Measurements from ENCODE around the gene CCDC34.
"Not testable (repeated sequence)": the region's sequence is repeated elsewhere in the genome, so short reads cannot be mapped to it uniquely, and the experiment has no call there.

Gene CCDC34

DNA sequence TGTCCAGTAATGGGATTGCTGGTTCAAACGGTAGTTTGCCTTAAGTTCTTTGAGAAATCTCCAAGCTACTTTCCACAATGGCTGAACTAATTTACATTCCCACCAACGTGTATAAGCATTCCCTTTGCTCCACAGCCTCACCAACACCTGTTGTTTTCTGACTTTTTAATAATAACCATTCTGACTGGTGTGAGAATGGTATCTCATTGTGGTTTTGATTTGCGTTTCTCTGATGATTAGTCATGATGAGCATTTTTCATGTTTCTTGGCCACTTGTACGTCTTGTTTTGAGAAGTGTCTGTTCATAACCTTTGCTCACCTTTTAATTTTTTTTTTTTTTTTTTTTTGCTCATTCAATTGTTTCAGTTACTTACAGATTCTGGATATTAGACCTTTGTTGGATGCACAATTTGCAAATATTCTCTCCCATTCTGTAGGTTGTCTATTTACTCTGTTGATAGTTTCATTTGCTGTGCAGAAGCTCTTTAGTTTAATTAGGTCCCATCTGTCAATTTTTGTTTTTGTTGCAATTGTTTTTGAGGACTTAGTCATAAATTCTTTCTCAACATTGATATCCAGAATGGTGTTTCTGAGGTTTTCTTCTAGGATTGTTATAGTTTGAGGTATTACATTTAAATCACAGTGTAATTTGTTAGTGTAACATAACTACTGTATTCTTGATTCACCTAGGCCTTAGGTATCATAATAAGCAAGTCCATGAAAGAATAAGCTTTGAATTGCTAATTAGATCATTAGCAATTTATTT is 33.0 kb downstream of the CCDC34 start:
- Histone ChIP-seq H2AFZ (ENCODE audit: low read length) (no peak overlapping the region), H3K4me3 (ENCODE audit: low read length) (no peak overlapping the region), H3K4me2 (ENCODE audit: low read depth, low read length) (no peak overlapping the region), H3K79me2 (ENCODE audit: low read length) (no peaks in the 10 kb centered on the region), H3K27ac (ENCODE audit: low read length) (no peak overlapping the region), H3K9ac (ENCODE audit: low read length) (no peak overlapping the region), H4K20me1 (ENCODE audit: insufficient read depth, low read length) (no peaks in the 10 kb centered on the region), H3F3A (ENCODE audit: insufficient read depth, low read length) (no peaks in the 10 kb centered on the region), H3K9me3 (replicated peaks; ENCODE audit: insufficient read depth, low read length) (no peaks in the 10 kb centered on the region), H3K27me3 (replicated peaks; ENCODE audit: insufficient read depth, low read length) (no peaks in the 10 kb centered on the region), H3K4me1 (ENCODE audit: low read length) (no peaks in the 10 kb centered on the region), H3K36me3 (replicated peaks; ENCODE audit: insufficient read depth, low read length) (no peaks in the 10 kb centered on the region), H3K9me2 (replicated peaks; ENCODE audit: insufficient read depth, low read length) (no peaks in the 10 kb centered on the region)
- TF ChIP-seq CTCF (IDR thresholded peaks at IDR 0.05; ENCODE audit: low read length): no peak
- TF ChIP-seq EZH2phosphoT487 (IDR thresholded peaks at IDR 0.05; ENCODE audit: low read length): no peak
- TF ChIP-seq EZH2 (optimal IDR thresholded peaks at IDR 0.05; ENCODE audit: low read depth, low read length): no peak
- no peak for DNase-seq

DNA sequence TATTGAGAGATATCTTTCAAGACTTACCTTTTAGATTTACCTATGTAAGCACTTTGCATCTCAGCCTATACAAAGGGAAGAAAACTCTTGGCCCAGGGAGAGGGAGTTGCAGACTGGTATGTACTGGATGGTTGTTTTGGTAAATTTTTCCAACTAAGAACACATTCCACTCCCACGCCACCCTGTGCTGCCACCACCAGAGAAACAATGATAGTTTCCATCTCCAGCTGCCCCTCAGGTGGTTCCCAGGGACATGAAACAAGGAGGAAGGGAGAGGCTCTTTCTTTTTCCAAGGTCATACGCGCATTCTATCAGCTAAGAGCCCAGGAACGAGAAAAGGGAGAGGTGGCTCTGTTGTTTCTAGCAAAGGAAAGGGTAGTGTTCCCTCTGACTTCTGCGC is 34.4 kb downstream of the CCDC34 start:
- H3F3A ChIP-seq (ENCODE audit: insufficient read depth, low read length): no peaks in the 10 kb centered on the region
- TF ChIP-seq EZH2 (optimal IDR thresholded peaks at IDR 0.05; ENCODE audit: low read depth, low read length) (no peak), CTCF (IDR thresholded peaks at IDR 0.05; ENCODE audit: low read length) (no peak), EZH2phosphoT487 (IDR thresholded peaks at IDR 0.05; ENCODE audit: low read length) (no peak)
- H3K27ac ChIP-seq (ENCODE audit: low read length): no peak overlapping the region

DNA sequence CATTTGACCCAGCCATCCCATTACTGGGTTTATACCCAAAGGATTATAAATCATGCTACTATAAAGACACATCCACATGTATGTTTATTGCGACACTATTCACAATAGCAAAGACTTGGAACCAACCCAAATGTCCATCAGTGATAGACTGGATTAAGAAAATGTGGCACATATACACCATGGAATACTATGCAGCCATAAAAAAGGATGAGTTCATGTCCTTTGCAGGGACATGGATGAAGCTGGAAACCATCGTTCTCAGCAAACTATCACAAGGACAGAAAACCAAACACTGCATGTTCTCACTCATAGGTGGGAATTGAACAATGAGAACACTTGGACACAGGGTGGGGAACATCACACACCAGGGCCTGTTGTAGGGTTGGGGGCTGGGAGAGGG is 36.0 kb downstream of the CCDC34 start:
- not testable (repeated sequence) for DNase-seq; H3K36me3 ChIP-seq (replicated peaks; ENCODE audit: insufficient read depth, low read length); H3K9me3 ChIP-seq (replicated peaks; ENCODE audit: insufficient read depth, low read length); H3K27ac ChIP-seq (ENCODE audit: low read length); H3F3A ChIP-seq (ENCODE audit: insufficient read depth, low read length); H3K4me1 ChIP-seq (ENCODE audit: low read length); H3K4me3 ChIP-seq (ENCODE audit: low read length); H2AFZ ChIP-seq (ENCODE audit: low read length); H4K20me1 ChIP-seq (ENCODE audit: insufficient read depth, low read length); H3K79me2 ChIP-seq (ENCODE audit: low read length); H3K9me2 ChIP-seq (replicated peaks; ENCODE audit: insufficient read depth, low read length); H3K27me3 ChIP-seq (replicated peaks; ENCODE audit: insufficient read depth, low read length); H3K4me2 ChIP-seq (ENCODE audit: low read depth, low read length); H3K9ac ChIP-seq (ENCODE audit: low read length)

More for the DNA sequence above, 34.4 kb downstream of the CCDC34 start:
- Histone ChIP-seq H3K4me3 (ENCODE audit: low read length) (no peak overlapping the region), H2AFZ (ENCODE audit: low read length) (no peak overlapping the region), H4K20me1 (ENCODE audit: insufficient read depth, low read length) (no peaks in the 10 kb centered on the region), H3K27me3 (replicated peaks; ENCODE audit: insufficient read depth, low read length) (no peaks in the 10 kb centered on the region), H3K9ac (ENCODE audit: low read length) (no peak overlapping the region), H3K4me1 (ENCODE audit: low read length) (no peaks in the 10 kb centered on the region), H3K4me2 (ENCODE audit: low read depth, low read length) (no peak overlapping the region), H3K79me2 (ENCODE audit: low read length) (no peaks in the 10 kb centered on the region), H3K9me3 (replicated peaks; ENCODE audit: insufficient read depth, low read length) (no peaks in the 10 kb centered on the region), H3K9me2 (replicated peaks; ENCODE audit: insufficient read depth, low read length) (no peaks in the 10 kb centered on the region), H3K36me3 (replicated peaks; ENCODE audit: insufficient read depth, low read length) (no peaks in the 10 kb centered on the region)
- DNase-seq: no peak

GRCh38 chr11:27322196-27322595 is 40.8 kb downstream of the CCDC34 start:
- H3K36me3 ChIP-seq (replicated peaks; ENCODE audit: insufficient read depth, low read length); H3K79me2 ChIP-seq (ENCODE audit: low read length); H3K4me2 ChIP-seq (ENCODE audit: low read depth, low read length); H4K20me1 ChIP-seq (ENCODE audit: insufficient read depth, low read length); H3K27ac ChIP-seq (ENCODE audit: low read length); DNase-seq; H3K27me3 ChIP-seq (replicated peaks; ENCODE audit: insufficient read depth, low read length); H2AFZ ChIP-seq (ENCODE audit: low read length); H3K9me2 ChIP-seq (replicated peaks; ENCODE audit: insufficient read depth, low read length); H3K4me3 ChIP-seq (ENCODE audit: low read length); H3K9me3 ChIP-seq (replicated peaks; ENCODE audit: insufficient read depth, low read length); H3K9ac ChIP-seq (ENCODE audit: low read length); H3F3A ChIP-seq (ENCODE audit: insufficient read depth, low read length): not testable (repeated sequence)
- H3K4me1 ChIP-seq (ENCODE audit: low read length): peaks cover 12% of the 10 kb centered on the region

DNA sequence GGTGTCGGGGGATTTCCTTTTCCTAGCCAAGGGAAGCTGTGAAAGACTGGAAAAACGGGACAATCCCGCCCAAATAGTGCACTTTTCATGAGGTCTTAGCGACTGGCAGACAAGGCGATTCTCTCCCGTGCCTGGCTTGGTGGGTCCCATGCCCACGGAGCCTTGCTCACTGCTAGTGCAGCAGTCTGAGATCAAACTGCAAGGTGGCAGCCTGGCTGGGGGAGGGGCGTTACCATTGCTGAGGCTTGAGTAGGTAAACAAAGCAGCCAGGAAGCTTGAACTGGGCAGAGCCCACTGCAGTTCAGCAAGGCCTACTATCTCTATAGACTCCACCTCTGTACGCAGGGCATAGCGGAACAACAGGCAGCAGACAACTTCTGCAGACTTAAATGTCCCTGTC is 41.7 kb downstream of the CCDC34 start:
- H3K4me3 ChIP-seq (ENCODE audit: low read length); H3K4me2 ChIP-seq (ENCODE audit: low read depth, low read length); H3K27ac ChIP-seq (ENCODE audit: low read length); H3K9me2 ChIP-seq (replicated peaks; ENCODE audit: insufficient read depth, low read length); DNase-seq; H2AFZ ChIP-seq (ENCODE audit: low read length); H3K27me3 ChIP-seq (replicated peaks; ENCODE audit: insufficient read depth, low read length); H4K20me1 ChIP-seq (ENCODE audit: insufficient read depth, low read length); H3K36me3 ChIP-seq (replicated peaks; ENCODE audit: insufficient read depth, low read length); H3F3A ChIP-seq (ENCODE audit: insufficient read depth, low read length); H3K9ac ChIP-seq (ENCODE audit: low read length); H3K79me2 ChIP-seq (ENCODE audit: low read length); H3K9me3 ChIP-seq (replicated peaks; ENCODE audit: insufficient read depth, low read length): not testable (repeated sequence)
- peaks cover 12% of the 10 kb centered on the region for H3K4me1 ChIP-seq (ENCODE audit: low read length)
